Suprapubic skin (tissue), 4 donors: ENCODE results near the gene SEMA5A. TPM values are rescaled to one million over a fixed set of nuclear protein-coding genes. Genes with fewer than 3 reads are reported as not detected.

ENCODE experiments used
- DNase-seq, 2 donors: peaks; one replicate each; pipeline ENCODE4 v3.0.0-alpha.2; 2019; ENCODE audit warnings: low spot score in 2 of 2
- H3K27ac ChIP-seq: fragments of 200-600 bp; sonication (generic); one replicate; pipeline ENCODE4 v1.5.1; 2019
- H3K27me3 ChIP-seq: fragments of 200-600 bp; sonication (generic); one replicate; pipeline ENCODE4 v1.5.1; 2019
- H3K36me3 ChIP-seq: fragments of 200-600 bp; sonication (generic); one replicate; pipeline ENCODE4 v1.5.1; 2019
- H3K4me1 ChIP-seq: fragments of 200-600 bp; sonication (generic); one replicate; pipeline ENCODE4 v1.5.1; 2019
- H3K4me3 ChIP-seq: fragments of 200-600 bp; sonication (generic); one replicate; pipeline ENCODE4 v1.5.1; 2019; ENCODE audit warnings: mild to moderate bottlenecking
- H3K9me3 ChIP-seq: fragments of 200-600 bp; sonication (generic); one replicate; pipeline ENCODE4 v1.5.1; 2019
- CTCF ChIP-seq, 2 donors: fragments of 200-600 bp in 1 of 2; fragments of 450-650 bp in 1 of 2; sonication (generic) in 1 of 2; IDR thresholded peaks; one replicate each; pipeline ENCODE4 v1.5.1; 2016 to 2019; ENCODE audit warnings: antibody characterized with exemption in 2 of 2, mild to moderate bottlenecking in 1 of 2, moderate library complexity in 1 of 2
- EP300 ChIP-seq: sonication (generic); formaldehyde crosslinking; IDR thresholded peaks from one replicate; pipeline ENCODE4 v1.6.1; 2017; ENCODE audit warnings: antibody characterized with exemption
- POLR2A ChIP-seq, 2 donors: fragments of 450-650 bp; IDR thresholded peaks; one replicate each; pipeline ENCODE4 v1.6.1; 2017; ENCODE audit warnings: antibody characterized with exemption in 2 of 2, mild to moderate bottlenecking in 2 of 2, moderate library complexity in 2 of 2
- POLR2AphosphoS5 ChIP-seq, 3 donors: sonication (generic); formaldehyde crosslinking; IDR thresholded peaks; one replicate each; pipeline ENCODE4 v1.6.1; 2017; ENCODE audit warnings: antibody characterized with exemption in 3 of 3
- WGBS: methylation state at CpG from one replicate; pipeline ENCODE4 v1.1.5; 2018; 5-methylcytosine and 5-hydroxymethylcytosine counted together
- total RNA-seq, 4 donors: library from RNA; depleted of rRNA; stranded (reverse); fragments of >200 nt; gene quantifications; one replicate each; pipeline ENCODE4 v1.1.0, GENCODE V29; 2016

The SEMA5A gene
- total RNA-seq, 4 donors from 2014 or later: 14.5 to 31.7 (median 23.4) TPM

GRCh38 chr5:9128136-9128535 lies 417.7 kb downstream of the SEMA5A start:
- WGBS: 65% methylated on average over 2 of the region's 2 CpGs
- Histone ChIP-seq H3K27ac (no peak overlapping the region), H3K4me1 (peaks cover 12% of the 10 kb centered on the region), H3K9me3 (no peaks in the 10 kb centered on the region), H3K4me3 (no peak overlapping the region), H3K27me3 (no peaks in the 10 kb centered on the region), H3K36me3 (no peaks in the 10 kb centered on the region)
- TF ChIP-seq CTCF (IDR thresholded peaks at IDR 0.05): no peak
- TF ChIP-seq POLR2AphosphoS5 (IDR thresholded peaks at IDR 0.05): no peak
- TF ChIP-seq POLR2A (IDR thresholded peaks at IDR 0.05): no peak
- TF ChIP-seq EP300: no peak
- DNase-seq: no peak

- no peak for TF ChIP-seq CTCF (IDR thresholded peaks at IDR 0.05)
- no peak for TF ChIP-seq EP300
- no peak for TF ChIP-seq POLR2A (IDR thresholded peaks at IDR 0.05)
- TF ChIP-seq POLR2AphosphoS5 (IDR thresholded peaks at IDR 0.05): no peak
- Histone ChIP-seq H3K4me3 (no peak overlapping the region), H3K27me3 (no peaks in the 10 kb centered on the region), H3K27ac (no peak overlapping the region), H3K4me1 (peaks cover 12% of the 10 kb centered on the region), H3K9me3 (no peaks in the 10 kb centered on the region), H3K36me3 (no peaks in the 10 kb centered on the region)
- 74% methylated on average over 2 of the region's 2 CpGs for WGBS
- no peak for DNase-seq
Measured at GRCh38 chr5:9126490-9126889, 419.4 kb downstream of the SEMA5A start.

- Histone ChIP-seq H3K36me3 (no peaks in the 10 kb centered on the region), H3K27me3 (no peaks in the 10 kb centered on the region), H3K27ac (no peak overlapping the region), H3K4me3 (no peak overlapping the region), H3K9me3 (no peaks in the 10 kb centered on the region), H3K4me1 (peaks cover 12% of the 10 kb centered on the region)
- no peak for DNase-seq
- WGBS: 88% methylated on average over 3 of the region's 3 CpGs
- TF ChIP-seq EP300 (no peak), CTCF (IDR thresholded peaks at IDR 0.05) (no peak), POLR2A (IDR thresholded peaks at IDR 0.05) (no peak), POLR2AphosphoS5 (IDR thresholded peaks at IDR 0.05) (no peak)
Measured at GRCh38 chr5:9125852-9126251, 420.0 kb downstream of the SEMA5A start.

GRCh38 chr5:9124838-9125237 lies 421.0 kb downstream of the SEMA5A start:
- Histone ChIP-seq H3K27ac (no peak overlapping the region), H3K4me1 (peaks cover 12% of the 10 kb centered on the region), H3K4me3 (no peak overlapping the region), H3K27me3 (no peaks in the 10 kb centered on the region), H3K36me3 (no peaks in the 10 kb centered on the region), H3K9me3 (no peaks in the 10 kb centered on the region)
- DNase-seq: no peak
- 96% methylated on average over 6 of the region's 6 CpGs for WGBS
- TF ChIP-seq CTCF (IDR thresholded peaks at IDR 0.05) (no peak), POLR2AphosphoS5 (IDR thresholded peaks at IDR 0.05) (no peak), EP300 (no peak), POLR2A (IDR thresholded peaks at IDR 0.05) (no peak)

- WGBS: 57% methylated on average over 1 of the region's 3 CpGs
- no peak overlapping the region for H3K4me3 ChIP-seq
- peaks cover 12% of the 10 kb centered on the region for H3K4me1 ChIP-seq
- no peak overlapping the region for H3K27ac ChIP-seq
- TF ChIP-seq EP300: no peak
- TF ChIP-seq POLR2AphosphoS5 (IDR thresholded peaks at IDR 0.05): no peak
- no peak for TF ChIP-seq CTCF (IDR thresholded peaks at IDR 0.05)
- no peak for TF ChIP-seq POLR2A (IDR thresholded peaks at IDR 0.05)
- DNase-seq: no peak
- H3K9me3 ChIP-seq: no peaks in the 10 kb centered on the region
- peaks cover under 1% of the 10 kb centered on the region for H3K36me3 ChIP-seq
- no peaks in the 10 kb centered on the region for H3K27me3 ChIP-seq
Measured at GRCh38 chr5:9124071-9124470, 421.8 kb downstream of the SEMA5A start.
